ENCODE data around the gene NF2. TPM values are rescaled to one million over a fixed set of nuclear protein-coding genes. Genes with fewer than 3 reads are reported as not detected.

The NF2 gene
- total RNA-seq, 6 experiments from 2014 or later, result 9.6 to 24.8 (median 14.0) TPM

DNA sequence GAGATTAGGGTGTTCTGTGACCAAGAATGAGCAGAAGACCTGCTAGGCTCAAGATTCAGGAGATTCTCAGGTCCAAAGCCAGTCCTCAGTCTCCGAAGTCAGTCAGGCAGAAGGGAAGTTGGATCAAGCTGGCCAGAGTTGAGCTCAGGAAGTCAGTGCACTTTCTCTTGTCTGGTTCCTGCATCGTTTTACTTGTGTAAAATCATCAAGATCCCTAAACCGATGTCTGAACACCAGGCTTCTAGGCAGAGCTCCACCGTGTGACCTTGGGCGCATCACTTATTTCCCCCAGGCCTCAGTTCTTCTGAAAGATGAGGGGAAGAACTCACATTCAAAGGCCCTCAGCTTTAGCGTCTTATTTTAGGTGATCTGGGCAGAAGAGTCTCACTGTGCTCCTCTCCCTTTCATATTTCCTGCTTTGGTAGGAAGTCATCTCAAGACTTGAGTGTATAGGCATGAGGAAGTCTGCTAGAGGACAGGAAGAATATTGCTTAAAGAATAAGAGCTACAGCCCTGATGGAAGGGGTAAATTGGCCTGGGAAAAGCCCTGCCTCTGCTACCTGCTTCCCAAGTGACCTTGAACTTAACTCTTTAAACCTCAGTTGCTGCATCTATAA is 20.2 kb downstream of the NF2 start:
- peaks cover 0 to 4% (median 2%) of the 10 kb centered on the region in 4 donors for H3K4me1 ChIP-seq
- 64% methylated on average over 6 of the region's 6 CpGs for WGBS (ENCODE audit: insufficient coverage, low coverage, low lambda C conversion rate, missing lambda C conversion rate)
- intact Hi-C loops (cut with DNase I), result no loop called here
- no peaks in the 10 kb centered on the region for H3K36me3 ChIP-seq
- TF ChIP-seq, protein P1, sequence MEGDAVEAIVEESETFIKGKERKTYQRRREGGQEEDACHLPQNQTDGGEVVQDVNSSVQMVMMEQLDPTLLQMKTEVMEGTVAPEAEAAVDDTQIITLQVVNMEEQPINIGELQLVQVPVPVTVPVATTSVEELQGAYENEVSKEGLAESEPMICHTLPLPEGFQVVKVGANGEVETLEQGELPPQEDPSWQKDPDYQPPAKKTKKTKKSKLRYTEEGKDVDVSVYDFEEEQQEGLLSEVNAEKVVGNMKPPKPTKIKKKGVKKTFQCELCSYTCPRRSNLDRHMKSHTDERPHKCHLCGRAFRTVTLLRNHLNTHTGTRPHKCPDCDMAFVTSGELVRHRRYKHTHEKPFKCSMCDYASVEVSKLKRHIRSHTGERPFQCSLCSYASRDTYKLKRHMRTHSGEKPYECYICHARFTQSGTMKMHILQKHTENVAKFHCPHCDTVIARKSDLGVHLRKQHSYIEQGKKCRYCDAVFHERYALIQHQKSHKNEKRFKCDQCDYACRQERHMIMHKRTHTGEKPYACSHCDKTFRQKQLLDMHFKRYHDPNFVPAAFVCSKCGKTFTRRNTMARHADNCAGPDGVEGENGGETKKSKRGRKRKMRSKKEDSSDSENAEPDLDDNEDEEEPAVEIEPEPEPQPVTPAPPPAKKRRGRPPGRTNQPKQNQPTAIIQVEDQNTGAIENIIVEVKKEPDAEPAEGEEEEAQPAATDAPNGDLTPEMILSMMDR (IDR thresholded peaks at IDR 0.05), result no peak
- no peak for TF ChIP-seq POLR2A (IDR thresholded peaks at IDR 0.05)
- no peak overlapping the region for H3K4me3 ChIP-seq
- H3K27me3 ChIP-seq, result no peaks in the 10 kb centered on the region
- no peak overlapping the region for H3K27ac ChIP-seq
- no peaks in the 10 kb centered on the region for H3K9me3 ChIP-seq
- peak in 3 of 4 donors; percentile 6 to 16 (median 8) for ATAC-seq
- DNase-seq, result no peak

DNA sequence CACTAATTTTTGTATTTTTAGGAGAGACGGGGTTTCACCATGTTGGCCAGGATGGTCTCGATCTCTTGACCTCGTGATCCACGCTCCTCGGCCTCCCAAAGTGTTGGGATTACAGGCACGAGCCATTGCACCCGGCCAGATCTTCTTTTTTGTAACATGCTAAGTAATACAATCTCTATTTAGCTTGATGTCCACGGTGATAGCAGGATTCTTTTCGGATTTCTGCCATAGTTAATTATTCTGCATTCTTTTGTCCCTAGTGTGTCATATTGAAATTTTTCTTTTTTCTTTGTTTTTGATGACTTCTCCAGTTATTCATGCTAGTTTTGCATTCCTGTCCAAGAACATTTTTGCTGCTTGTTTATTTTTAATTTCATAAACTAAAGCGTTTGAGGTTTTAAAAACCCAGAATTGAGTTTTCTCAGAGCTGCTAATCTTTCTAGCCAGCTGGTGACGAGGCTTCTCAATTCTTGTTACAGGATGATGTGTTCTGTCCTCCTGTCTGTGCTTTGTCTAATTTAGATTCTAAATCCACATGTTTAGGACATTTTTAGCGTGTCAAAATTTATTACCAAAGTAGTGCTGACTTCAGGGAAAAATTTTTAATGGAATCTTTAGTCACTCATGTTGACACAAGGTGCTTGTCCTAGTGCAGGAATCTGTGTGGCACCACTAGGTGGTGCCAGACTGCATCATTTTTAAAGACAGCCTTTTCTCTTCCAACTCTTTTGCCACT is 21.8 kb downstream of the NF2 start:
- WGBS (ENCODE audit: insufficient coverage, low coverage, low lambda C conversion rate, missing lambda C conversion rate), result 67% methylated on average over 10 of the region's 12 CpGs
- H3K4me1 ChIP-seq, result peaks cover 0 to 4% (median 2%) of the 10 kb centered on the region in 4 donors
- intact Hi-C loops (cut with DNase I), result no loop called here
- no peaks in the 10 kb centered on the region for H3K9me3 ChIP-seq
- no peak overlapping the region for H3K4me3 ChIP-seq
- ATAC-seq (peak; percentile 88 to 93 (median 90)), DNase-seq (peak in 1 of 3 donors; percentile 39)
- H3K27me3 ChIP-seq, result no peaks in the 10 kb centered on the region
- H3K27ac ChIP-seq, result no peak overlapping the region
- TF ChIP-seq, protein P1 (IDR thresholded peaks at IDR 0.05), result peak; percentile 79 to 96 (median 94)
- TF ChIP-seq POLR2A (IDR thresholded peaks at IDR 0.05), result no peak
- H3K36me3 ChIP-seq, result no peaks in the 10 kb centered on the region

DNA sequence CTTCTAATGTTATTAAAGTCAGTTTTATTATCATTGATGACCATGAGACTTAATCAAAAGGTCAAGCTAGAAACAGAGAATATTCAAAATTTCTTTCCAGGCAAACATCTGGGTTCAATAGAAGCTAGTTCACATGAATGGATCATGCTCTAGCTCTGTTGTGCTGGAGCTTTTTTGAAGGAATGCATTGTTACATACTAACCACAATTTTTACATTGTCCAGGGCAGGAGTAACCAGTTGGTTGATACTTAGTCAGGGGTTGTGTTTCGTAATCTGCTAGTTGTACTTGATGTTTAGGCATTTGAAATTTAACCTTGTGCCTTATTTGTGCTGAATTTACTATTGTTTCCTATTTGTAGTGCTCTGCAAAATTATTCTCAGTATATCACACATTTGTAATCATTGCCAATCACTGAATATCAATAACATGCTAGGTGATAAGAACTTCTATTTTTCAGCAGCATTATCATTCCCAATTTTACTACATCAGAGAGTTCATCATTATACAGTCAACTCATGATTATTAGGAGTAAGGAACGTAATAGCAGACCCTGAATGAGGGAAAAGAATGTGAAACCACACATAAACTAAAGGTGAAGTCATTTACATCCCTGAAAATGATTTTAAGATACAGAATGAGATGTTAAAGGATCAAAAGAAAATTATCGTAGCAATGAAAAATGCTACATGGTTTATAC is 23.2 kb downstream of the NF2 start:
- H3K27ac ChIP-seq, result no peak overlapping the region
- H3K4me1 ChIP-seq, result peaks cover 0 to 4% (median 2%) of the 10 kb centered on the region in 4 donors
- H3K9me3 ChIP-seq, result no peaks in the 10 kb centered on the region
- H3K27me3 ChIP-seq, result no peaks in the 10 kb centered on the region
- TF ChIP-seq, protein P1 (IDR thresholded peaks at IDR 0.05), result no peak
- TF ChIP-seq POLR2A (IDR thresholded peaks at IDR 0.05), result no peak
- no peak for DNase-seq
- intact Hi-C loops (cut with DNase I), result no loop called here
- 81% methylated on average over 3 of the region's 3 CpGs for WGBS (ENCODE audit: insufficient coverage, low coverage, low lambda C conversion rate, missing lambda C conversion rate)
- H3K36me3 ChIP-seq, result no peaks in the 10 kb centered on the region
- no peak for ATAC-seq
- no peak overlapping the region for H3K4me3 ChIP-seq

DNA sequence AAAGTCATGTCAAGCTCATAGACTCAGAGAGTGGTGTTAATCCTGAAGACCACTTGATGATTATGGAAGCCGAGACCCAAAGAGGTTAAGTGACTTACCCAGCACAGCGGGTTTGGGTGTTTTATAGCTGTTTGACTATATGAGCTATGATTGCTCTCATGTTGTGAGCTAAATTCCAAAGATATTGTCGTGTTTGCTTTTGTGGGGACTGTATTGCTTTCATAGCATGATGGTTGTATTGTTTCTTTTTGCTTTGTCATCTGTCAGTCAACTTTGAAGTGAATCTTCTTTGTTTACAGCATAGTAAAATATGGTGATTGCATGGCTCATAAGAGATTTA is 23.7 kb downstream of the NF2 start:
- 90% methylated on average over 3 of the region's 3 CpGs for WGBS (ENCODE audit: insufficient coverage, low coverage, low lambda C conversion rate, missing lambda C conversion rate)
- intact Hi-C loops (cut with DNase I), result no loop called here
- DNase-seq (no peak), ATAC-seq (no peak)
- Histone ChIP-seq H3K4me3 (no peak overlapping the region), H3K4me1 (peaks cover 0 to 4% (median 2%) of the 10 kb centered on the region in 4 donors), H3K9me3 (no peaks in the 10 kb centered on the region), H3K27ac (no peak overlapping the region), H3K27me3 (no peaks in the 10 kb centered on the region), H3K36me3 (no peaks in the 10 kb centered on the region)
- TF ChIP-seq POLR2A (IDR thresholded peaks at IDR 0.05), result no peak

Data from right lobe of liver (tissue), 6 donors.